HUDEP-2 (cell line): ENCODE data around the gene SCUBE2.
"Not testable (repeated sequence)": the region's sequence is repeated elsewhere in the genome, so short reads cannot be mapped to it uniquely, and the experiment has no call there.

ENCODE experiments used
- DNase-seq, 76 experiments: peaks; one replicate each; lab custom pipeline; 2025; ENCODE audit not compliant: unreplicated experiment in 76 of 76; lab: John Stamatoyannopoulos, UW

SCUBE2 gene

GRCh38 chr11:8979365-8979764 is 112.0 kb downstream of the SCUBE2 start:
- not testable (repeated sequence) for DNase-seq

GRCh38 chr11:8973121-8973520 is 118.3 kb downstream of the SCUBE2 start:
- DNase-seq, result no peak

- no peak for DNase-seq
Observed at GRCh38 chr11:8971924-8972316, 119.5 kb downstream of the SCUBE2 start.

- no peak for DNase-seq
Observed at GRCh38 chr11:8971196-8971923, 120.0 kb downstream of the SCUBE2 start.
